GM21619 (cell line): ENCODE data around the gene ITGB7.

ENCODE experiments used
- ATAC-seq: cut with Tn5 transposase; IDR thresholded peaks from one replicate; pipeline ENCODE4 v1.9.1; 2021; ENCODE audit not compliant: unreplicated experiment

ITGB7 gene

GRCh38 chr12:53152390-53152789 lies 54.7 kb downstream of the ITGB7 start:
- no peak for ATAC-seq

DNA sequence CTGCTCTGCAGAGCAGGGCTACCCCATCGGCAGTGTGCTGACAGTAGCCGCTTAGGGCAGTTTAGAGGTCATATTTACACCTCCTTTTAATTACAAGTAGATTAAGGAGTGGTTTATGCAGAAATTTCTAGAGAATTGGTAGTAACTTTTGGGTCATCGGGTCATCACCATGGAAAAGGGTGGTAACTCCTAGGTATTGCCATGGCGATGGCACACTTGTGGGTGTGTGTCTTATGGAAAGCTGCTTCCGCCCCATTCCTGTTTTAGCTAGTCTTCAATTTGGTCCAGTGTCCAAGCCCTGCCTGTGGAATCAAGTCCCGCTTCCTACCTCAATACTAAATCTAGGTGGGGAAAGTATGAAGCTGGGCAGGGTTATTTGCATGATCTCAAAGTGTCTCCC lies 56.0 kb downstream of the ITGB7 start:
- ATAC-seq, result no peak

DNA sequence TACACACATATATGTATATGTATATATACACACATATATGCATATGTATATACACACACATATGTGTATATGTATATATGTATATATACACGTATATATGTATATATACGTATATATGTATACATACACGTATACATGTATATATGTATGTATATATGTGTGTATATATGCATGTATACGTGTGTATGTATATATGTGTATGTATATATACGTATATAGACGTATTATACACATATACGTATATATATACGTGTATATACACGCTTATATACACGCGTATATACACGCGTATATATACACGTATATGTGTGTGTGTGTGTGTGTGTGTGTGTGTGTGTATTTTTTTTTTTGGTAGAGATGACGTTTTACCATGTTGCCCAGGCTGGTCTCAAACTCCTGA lies 59.4 kb downstream of the ITGB7 start:
- no peak for ATAC-seq

- no peak for ATAC-seq
These were observed 59.9 kb downstream of the ITGB7 start for GRCh38 chr12:53147181-53147580.

- no peak for ATAC-seq
These were observed 61.4 kb downstream of the ITGB7 start for GRCh38 chr12:53145383-53146260.

DNA sequence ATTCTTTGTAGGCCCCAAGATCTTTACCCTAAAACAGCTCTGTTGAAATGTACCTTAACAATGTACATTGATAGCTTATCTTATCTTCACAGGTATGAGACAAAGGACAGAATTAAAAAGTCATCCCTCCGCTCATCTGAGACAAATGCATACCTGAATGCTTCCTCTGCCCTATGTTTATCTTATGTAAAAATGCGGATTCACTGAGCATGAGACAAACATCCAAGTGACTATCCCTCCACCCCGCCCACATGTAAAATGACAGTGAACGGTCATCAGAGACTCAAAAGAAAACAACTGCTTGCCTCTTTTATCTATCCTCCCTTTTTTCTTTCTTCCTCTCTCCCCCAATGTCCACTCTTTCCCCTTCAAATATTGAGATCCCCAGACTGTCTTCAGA lies 63.7 kb downstream of the ITGB7 start:
- ATAC-seq, result no peak
